GM19043 (cell line): ENCODE measurements around the gene ZBTB44.
"Not testable (repeated sequence)": the region's sequence is repeated elsewhere in the genome, so short reads cannot be mapped to it uniquely, and the experiment has no call there.

Experiments
- ATAC-seq: cut with Tn5 transposase; IDR thresholded peaks from one replicate; pipeline ENCODE4 v1.9.1; 2021; ENCODE audit warnings: low read depth; ENCODE audit not compliant: unreplicated experiment

ZBTB44 gene

DNA sequence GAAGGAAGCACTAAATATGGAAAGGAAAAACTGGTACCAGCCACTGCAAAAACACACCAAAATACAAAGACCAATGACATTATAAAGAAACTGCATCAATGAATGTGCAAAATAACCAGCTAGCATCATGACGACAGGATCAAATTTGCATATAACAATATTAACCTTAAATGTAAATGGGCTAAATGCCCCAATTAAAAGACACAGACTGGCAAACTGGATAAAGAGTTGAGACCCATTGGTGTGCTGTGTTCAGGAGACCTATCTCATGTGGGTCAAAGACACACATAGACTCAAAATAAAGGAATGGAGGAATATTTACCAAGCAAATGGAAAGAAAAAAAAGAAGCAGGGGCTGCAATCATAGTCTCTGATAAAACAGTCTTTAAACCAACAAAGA is 63.0 kb downstream of the ZBTB44 start:
- not testable (repeated sequence) for ATAC-seq

DNA sequence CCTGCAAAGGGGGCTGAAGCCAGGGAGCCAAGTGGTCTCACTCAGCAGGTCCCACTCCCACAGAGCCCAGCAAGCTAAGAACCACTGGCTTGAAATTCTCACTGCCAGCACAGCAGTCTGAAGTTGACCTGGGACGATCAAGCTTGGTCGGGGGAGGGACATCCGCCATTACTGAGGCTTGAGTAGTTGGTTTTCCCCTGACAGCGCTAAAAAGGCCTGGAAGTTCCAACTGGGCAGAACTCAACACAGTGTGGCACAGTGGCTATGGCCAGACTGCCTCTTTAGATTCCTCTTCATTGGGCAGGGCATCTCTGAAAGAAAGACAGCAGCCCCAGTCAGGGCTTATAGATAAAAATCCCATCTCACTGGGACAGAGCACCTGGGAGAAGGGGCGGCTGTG is 64.8 kb downstream of the ZBTB44 start:
- ATAC-seq = not testable (repeated sequence)

DNA sequence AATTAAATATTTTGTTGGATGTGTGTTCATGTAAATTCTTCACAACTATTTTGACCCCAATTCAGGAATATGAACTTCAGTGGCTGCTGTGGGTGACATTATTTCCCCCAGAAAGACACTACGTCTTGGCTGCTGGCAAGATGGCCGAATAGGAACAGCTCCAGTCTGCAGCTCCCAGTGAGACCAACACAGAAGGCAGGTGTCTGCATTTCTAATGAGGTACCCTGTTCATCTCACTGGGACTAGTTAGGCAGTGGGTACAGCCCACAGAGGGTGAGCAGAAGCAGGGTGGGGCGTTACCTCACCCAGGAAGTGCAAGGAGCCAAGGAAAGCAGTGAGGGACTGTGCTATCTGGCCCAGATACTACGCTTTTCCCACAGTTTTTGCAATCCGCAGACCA is 65.3 kb downstream of the ZBTB44 start:
- ATAC-seq = no peak

DNA sequence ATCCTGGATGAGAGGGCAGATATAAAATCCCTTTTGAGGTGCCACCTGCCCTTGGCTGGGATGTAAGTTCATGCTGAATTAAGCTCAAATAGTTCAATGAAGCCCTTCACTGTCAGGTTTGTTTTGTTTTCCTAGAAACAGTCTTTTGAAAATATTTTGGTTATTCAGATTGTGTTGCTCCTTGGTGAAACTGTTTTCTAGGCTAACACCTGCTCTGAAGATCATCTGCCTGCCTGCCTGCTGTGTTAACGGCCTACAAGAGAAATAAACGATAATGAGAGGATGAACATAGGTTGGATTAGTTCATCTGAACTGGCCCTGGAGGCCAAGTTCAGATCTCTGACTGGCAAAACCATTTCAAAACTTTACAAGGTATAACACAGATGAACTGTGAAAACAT is 67.4 kb downstream of the ZBTB44 start:
- ATAC-seq = no peak

DNA sequence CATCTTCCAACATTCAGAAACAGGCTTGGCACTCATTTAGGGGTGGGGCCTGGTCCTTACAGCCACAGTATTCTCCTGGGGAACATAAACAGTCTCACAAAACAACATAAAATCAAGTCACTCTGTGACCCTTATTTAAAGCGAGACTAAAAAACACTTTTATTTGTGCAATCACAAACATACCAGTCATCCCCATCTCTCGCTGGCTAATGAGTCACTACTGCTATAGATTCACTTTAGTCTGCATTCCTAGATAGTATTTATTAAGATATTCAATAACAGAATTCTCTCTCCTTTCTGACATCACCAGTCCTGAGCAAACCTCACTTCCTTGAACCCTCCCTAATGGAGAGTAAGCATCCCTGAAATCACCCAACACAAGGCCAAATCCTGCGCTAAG is 68.0 kb downstream of the ZBTB44 start:
- no peak for ATAC-seq

DNA sequence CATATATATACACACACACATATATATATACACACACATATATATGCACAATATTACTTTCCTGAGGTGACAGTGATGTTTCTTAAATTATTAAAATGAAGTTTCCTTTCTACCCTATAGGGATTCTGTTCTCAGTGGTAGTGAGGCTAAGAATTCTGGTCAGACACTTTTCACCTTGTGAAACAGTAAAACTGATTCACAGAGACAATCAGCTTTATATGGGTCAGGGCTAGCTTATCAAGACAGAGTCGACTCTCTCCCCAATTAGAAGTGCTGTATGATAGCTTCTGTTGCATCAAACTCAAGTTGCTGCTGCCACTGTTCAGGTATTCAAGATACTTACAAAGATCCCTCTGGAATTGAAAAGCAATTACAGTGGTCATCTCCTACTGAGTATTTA is 68.4 kb downstream of the ZBTB44 start:
- no peak for ATAC-seq

DNA sequence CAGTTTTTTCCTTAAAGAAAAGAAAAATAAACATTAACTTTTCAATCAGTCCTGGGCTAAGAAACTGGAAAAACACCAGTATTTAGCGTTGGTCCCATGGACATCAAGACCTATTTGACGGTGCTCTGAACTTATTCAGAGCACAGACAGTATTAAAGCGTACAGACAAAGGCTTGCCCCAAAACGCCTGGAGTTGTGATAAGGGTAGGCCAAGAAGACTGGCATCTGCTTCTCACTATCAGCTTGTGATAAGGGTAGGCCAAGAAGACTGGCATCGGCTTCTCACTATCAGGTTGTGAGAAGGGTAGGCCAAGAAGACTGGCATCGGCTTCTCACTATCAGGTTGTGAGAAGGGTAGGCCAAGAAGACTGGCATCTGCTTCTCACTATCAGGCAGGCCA is 69.3 kb downstream of the ZBTB44 start:
- not testable (repeated sequence) for ATAC-seq

DNA sequence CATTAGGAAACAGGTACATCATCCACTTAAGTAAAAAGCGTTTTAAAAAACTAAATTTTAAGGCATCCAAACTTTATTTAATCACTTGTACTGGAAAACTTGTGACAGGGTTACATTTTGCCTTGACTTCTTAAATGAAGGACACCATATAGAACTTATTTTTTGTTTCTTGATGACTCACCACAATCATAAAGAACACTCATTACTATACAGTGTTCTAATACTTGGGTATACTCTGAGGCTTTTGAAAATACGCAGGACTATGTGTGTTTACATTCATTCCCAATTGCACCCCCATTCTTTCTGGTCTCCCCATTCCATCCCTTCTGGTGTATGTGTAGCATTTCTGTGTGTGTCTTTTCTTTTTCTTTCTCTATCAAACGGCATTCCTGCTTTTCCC is 69.9 kb downstream of the ZBTB44 start:
- ATAC-seq = no peak

DNA sequence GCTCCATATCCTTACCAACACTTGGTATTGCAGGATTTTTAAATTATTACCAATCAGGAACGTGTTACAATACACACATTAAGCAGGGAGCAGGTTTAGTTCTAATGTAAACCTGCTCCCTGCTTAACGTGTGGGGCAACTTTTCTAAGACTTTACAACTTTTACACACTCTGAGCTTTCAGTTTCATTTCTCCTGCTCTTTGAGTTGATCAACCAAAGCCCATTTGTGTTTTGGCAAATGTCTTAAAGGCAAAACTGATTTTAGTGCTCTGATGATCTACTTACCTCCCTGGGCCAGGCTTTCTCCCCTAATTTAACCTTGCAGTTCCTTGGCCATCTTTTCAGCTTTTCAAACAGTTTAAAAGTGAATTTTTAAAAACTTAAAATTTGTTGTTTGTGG is 70.9 kb downstream of the ZBTB44 start:
- peak; percentile 84 for ATAC-seq

DNA sequence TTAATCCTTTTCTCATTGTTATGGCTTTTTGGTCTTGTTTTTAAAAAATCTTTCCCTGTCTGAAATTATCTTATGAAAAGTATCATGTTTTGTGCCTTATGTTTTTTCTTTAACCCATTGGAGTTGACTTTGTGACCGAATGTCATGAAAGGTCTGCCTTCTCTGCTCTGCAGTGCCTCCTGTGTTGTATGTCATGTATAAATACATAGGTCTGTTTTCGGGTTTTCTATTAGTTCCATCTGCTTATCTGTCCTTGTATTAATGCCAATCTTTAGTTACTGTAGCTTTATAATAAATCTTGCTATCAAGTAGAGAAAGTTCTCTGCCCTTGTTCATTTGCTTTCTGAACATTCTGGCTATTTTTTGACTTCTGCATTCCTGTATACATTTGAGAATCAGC is 73.0 kb downstream of the ZBTB44 start:
- no peak for ATAC-seq

DNA sequence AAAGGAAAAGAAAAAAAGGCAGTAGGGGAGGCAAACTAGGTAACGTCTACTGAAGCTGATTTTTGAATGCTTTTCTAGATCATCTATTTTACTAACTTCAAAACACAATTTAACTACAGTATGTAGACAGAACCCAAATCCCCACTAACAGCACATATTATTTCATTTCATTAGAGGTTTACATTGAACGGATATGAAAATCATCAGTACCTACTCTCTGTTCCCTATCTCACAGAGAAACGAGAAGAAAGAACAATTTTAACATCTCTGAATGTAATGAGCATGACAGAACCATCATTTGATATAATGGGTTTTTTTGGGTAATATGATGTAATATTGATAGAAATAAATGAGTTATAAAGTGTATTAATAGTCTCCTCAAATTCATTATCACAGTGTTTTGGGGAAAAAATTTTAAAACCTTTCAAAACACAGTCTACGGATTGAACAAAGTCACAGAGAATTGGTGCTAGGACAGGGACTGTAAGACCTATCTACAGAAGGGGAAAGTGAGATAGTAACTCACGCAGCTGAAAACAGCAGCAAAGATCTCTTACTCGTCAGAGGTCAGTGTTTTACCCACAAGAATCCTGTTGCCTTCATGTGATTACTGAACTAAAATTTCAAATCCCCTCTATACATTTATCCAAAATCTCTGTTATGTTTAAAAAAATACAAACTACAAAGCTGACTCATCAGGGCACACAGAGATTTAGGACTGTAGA is 77.3 kb downstream of the ZBTB44 start:
- no peak for ATAC-seq

DNA sequence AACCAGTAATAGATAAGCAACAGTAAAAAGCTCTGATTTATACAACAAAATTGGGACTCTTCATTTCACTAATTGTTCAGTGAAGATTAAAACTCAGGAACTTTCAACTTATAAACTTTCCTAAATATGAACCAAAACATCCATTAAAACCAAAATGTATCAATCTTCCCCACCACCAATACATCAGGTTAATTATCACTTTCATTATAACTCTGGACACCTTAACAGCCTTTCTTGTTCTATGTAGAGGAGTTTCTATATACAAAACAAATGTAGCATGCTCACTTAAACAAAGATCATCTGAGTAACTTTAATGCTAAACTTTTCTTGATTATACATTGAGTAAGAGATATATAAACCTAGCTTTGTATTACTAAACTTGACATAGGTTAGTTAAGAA is 80.4 kb downstream of the ZBTB44 start:
- no peak for ATAC-seq

DNA sequence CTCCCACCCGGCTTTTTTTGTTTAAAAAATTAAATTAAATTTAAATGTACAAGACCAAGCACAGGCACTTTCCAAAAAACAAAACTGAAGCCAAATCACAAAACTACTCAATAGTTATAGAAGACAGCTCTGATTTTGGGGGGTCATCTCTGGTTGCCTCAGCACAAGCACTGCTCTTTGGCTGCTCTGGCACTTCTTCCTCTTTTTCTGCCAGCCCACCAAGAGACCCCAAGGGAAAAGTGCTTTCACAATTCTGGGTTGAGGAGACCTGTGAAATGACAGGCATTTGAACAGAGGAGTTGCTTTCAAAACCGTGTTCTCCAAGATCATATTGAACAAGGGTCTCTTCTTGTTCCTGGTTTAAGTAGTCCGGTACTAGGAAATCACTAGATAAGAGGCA is 80.8 kb downstream of the ZBTB44 start:
- ATAC-seq = not testable (repeated sequence)

DNA sequence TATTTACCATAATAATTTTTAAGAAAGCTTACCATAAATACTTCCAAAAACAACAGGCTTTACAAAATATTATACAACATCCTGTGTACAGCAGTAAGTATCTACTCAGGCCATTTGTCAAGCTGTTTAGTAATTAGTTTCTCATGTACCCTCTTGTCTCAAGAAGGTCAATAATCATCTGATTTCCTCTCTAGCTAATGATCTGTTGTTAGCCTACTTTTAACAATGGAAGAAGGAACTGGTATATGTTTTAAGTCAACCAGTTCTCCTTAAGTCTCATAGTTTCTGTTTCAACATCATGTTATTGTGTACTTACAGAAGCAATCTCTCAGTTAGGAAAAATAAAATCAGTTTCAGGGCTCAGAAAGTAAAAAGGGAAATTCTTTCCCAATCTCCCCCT is 81.2 kb downstream of the ZBTB44 start:
- not testable (repeated sequence) for ATAC-seq

DNA sequence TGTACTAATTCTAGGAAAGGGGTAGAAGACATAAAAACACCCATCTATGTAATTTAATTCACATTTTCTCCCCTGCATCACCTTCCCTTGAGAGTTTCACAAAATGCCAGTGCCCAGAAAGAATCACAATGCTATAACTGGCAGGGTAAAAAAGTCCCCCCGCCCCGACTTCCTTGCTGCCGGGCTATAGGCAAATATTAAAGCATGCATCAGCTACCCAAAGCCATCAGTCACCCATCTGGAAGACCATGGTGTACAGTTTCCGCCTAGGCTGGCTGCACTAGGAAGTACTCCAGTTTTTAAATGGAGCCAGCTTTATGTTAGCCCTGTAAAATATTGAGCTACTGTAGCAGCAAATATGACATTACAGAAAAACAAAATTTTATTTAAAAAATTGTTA is 87.3 kb downstream of the ZBTB44 start:
- ATAC-seq = no peak

DNA sequence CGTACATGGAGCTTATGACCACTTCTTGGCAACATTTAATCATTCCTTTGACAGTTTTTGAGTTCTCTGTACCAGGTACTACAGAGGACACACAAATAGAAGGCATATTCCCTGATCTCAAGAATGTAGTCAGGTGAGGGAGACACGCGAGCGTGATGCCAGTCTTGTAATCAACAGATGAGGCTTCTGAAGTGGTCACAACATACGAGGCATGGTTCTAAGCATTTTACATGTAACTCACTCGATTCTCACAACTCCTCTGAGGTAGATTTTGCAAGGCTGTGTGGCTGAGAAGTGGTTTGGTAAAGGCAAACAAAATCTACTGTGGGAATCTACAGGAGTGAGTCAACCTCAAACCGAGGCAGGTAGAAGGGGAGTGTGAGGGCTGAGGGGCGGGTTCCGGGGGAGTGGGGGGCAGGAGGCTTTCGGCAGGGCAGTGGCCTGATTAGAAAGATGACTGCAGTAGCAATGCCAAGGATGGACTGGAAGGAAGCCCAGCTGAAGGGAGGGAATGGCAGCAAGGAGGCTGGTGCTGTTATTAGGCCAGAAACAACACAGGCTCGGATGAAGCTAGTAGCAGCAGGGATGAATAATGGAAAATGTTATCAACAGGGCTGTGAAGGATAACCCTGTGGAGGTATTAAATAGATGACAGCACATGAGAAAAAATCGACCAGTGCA is 91.3 kb downstream of the ZBTB44 start:
- ATAC-seq = no peak

DNA sequence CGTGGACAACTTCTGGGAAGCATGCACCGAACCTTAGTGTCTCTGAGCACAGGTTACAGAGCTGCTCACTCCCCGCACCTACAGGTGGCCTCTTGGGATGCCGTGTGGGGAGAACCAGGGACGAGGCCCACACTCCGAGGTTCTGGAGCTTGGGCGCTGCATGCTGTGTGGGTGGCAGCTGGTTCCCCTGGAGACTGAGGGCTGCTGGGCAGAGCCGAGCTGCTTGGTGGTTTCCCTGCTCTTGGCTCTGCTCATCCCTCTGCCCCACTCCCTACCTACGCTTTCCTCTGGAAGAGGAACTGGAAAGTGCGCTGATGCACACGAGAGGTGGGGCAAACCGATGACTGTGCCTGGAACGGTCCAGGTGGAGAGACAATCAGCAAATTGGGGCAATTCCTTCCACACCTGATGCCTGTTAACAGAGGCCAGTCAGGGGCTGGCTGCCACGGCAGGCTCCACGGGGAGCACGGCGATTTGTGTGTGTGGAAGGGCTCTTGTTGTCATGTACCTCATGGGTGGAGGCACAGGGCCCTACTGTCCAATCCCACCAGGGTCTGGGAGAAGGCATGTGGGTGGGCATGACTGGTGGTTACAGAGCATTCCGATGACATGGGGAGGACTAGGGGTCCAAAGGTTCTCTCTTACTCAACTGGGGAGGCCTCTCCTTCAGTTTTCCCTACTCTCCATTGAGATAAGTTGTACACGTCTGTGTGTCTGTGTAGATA is 94.2 kb downstream of the ZBTB44 start:
- ATAC-seq = no peak

DNA sequence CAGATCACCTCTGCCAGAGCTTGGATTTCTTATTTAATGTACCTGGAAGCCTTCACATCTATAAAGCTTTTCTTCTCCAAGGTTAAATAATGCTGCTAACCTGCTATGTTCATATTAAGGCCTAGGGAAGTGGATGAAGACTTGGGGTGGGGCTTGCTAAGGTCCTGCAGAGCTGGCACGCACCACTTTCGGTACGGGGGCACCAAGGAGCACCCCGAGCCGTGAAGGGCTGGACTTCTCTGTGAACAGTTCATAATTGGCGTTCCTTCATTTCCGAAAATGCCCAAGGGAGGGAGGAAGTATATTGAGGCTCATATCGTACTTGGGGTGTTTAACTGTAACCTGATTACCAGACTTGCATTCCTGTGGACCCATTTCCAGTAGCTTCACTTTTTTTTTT is 95.6 kb downstream of the ZBTB44 start:
- ATAC-seq = no peak

DNA sequence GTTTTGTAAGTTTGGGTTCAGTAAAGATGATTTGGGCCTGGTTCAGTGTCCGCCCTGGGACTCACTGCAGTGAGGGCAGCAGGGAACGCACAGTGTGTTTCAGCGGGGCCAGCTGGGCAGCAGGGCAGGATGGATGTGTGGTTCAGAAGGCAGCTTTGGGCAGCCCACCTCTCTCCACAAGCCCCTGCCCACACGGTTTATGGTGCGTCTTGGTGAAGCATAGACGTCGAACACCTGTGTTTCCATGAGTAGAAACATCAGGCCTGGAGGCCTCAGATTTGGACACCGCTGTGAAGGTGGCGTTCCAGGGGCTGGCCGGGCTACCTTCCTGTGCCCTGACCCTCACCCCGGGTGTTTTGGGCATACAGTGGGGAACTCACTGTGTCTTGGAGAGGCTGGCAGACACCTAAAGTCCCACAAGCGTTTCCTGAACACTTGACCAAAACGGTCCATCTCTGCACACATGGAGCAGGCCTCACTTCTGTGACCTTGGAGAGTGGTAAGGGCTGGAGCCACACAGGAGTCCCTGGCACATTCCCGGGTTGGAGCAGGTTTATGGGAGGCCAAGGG is 96.1 kb downstream of the ZBTB44 start:
- ATAC-seq = no peak

DNA sequence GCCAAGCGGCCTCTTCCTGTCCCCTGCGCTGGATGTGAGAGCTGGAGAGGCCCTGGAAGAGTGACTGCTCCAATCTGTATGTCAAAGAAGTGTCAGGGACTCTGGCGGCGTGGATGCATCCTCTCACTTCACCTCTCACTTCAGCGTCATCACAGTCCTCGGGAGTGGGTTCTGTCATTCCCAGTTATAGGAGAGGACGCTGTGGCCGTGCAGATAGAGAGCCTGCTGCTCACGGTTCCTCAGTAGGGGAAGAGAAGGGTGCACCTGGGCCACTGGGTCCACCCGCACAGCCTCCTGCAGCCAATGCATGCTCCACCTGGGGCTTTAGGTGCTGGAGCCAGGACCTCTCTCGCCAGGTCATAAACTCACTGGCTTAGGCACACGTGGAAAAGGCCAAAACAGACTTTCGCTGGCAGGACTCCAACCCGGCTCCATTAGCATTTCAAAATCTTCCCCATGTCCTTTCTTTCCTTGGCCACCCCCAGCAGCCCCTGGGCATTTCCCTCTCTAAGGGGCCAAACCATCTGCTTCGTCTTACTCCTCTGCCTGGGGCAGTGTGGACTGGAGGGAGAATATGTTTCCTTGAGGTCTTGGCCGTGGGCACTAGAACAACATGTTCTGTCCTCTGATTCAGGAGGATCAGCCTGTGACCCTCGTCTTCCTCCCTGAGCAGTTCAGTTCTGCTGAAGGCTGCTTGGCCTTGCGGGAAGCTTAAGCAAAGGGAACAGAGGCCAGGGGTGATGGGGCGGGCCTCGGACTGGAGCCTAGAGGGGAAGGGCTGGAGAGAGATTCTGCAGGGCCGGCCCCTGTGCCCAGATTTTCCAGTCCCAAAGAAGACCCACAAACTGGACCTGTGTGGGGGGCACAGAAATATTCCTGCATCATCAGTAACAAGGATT is 97.3 kb downstream of the ZBTB44 start:
- no peak for ATAC-seq
